SIG-M5 treated with dmso at 0.1 percent for 504 hours (cell line): Measurements from ENCODE around the gene INPP5D.
"Not testable (repeated sequence)": the region's sequence is repeated elsewhere in the genome, so short reads cannot be mapped to it uniquely, and the experiment has no call there.

ENCODE experiments used
- DNase-seq: peaks from one replicate; lab custom pipeline; 2025; ENCODE audit not compliant: unreplicated experiment; lab: John Stamatoyannopoulos, UW

INPP5D gene

DNA sequence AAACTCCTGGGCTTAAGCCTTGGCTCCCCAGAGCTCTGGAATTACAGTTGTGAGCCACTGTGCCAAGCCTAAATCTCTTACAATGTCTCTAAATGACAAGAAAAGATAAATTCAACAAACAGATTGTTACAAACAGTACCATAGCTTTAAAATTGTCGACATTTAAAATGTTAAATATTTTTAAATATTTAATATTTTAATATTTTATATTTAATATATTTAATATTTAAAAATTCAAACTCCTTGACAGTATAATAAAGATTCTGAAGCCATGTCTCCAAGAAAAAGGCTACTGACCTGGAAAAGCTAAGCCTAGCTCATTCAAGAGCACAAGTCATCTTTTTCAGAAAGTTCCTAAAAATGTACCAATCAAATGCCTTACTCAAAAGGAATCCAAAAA is 75.3 kb downstream of the INPP5D start:
- no peak for DNase-seq

DNA sequence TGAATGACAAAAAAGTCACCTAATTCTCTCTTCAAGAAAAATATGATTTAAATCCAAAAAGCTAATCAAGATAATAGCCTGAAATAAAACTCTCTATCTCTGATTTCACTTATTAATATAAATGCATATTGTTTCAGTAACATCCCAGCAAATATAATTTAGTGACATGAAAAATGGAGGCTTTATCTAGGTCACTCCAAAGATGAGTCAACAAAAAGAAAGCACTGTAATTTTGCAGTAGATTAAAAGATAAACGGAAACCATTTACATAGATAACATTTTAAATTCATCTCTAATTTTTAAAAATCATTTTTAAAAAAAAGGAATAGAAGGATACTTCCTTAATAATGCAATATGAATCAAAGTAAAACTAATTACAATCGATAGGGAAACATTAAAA is 76.9 kb downstream of the INPP5D start:
- DNase-seq = no peak

DNA sequence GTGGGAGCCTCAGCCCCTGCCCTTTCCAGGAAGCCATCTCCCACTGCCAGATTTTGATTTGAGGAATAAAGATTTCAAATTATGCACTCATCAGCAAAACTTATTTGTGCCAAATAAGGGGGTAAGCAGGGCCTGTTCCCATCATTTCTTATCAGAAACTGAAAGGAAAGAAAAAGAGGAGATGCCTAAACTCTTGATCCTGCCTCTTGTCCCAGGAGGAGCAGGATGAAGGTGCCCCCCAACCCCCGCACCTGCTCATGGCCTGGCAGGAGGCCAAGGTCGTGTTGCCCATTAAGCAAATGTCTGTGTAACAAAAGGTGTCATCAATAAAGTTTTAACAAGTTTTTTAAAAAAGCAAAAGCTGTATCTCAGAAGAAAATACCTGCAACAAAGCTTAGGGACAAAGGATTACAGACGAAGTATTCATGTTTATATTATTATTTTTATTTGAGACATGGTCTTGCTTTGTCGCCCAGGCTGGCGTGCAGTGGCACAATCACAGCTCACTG is 80.0 kb downstream of the INPP5D start:
- DNase-seq = no peak

DNA sequence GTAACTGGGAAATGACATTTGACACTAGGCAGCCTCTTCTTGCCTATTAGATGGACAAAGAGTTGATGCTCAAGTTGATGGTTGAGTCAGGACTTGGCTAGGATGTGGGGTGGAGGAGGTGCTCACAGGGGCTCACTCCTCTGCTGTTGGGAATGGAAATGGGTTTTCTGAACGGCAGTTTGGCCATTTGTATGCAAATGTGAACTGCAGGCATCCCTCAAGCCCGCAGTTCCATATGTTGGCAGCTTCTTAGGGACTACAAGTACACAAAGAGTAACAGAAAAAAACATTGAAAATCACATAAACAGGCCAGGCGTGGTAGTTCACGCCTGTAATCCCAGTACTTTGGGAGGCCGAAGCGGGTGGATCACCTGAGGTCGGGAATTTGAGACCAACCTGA is 80.8 kb downstream of the INPP5D start:
- no peak for DNase-seq

DNA sequence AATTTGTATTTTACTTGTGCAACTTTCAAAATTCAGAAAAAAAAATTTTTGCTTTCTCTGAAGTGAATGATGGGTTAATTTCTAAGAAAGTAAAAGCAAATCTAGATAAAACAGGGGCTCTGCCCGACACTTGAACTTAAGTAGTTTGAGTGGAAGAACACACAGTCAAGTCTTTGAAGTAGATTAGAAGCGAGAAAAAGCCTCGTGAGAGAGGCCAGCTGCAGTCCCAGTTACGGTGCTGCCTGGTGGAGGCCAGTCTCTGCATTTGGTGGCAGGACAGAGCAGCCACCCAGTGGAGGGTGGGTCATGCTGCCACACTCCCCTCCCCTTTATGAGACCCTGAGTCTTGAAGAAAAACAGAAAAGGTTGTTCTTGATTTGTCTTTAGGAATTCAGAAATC is 81.8 kb downstream of the INPP5D start:
- no peak for DNase-seq

DNA sequence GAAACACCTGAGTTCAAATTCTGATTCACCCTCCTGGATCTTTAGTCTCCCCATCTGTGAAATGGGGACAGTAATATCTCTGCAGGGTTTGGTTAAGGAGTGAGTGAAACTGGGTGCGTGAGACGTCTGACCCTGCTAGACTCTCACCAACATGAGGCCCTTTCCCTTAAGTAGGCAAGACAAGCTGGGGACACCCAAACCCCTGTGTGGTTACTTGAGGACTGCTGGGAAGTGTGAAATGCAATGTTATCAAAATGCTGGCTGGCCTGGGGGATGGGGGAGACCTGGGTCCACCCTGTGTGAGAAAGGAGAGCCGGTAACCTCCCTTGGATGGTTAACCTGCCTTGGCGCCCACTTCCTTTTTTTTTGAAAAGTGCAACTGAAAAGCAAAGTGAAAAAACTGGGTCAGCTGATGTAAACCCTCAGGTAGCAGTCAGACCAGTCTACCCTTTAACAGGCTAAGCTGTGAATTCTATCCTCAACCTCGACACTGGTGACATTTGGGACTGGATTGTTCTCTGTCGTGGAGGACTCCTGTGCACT is 82.3 kb downstream of the INPP5D start:
- DNase-seq = no peak

DNA sequence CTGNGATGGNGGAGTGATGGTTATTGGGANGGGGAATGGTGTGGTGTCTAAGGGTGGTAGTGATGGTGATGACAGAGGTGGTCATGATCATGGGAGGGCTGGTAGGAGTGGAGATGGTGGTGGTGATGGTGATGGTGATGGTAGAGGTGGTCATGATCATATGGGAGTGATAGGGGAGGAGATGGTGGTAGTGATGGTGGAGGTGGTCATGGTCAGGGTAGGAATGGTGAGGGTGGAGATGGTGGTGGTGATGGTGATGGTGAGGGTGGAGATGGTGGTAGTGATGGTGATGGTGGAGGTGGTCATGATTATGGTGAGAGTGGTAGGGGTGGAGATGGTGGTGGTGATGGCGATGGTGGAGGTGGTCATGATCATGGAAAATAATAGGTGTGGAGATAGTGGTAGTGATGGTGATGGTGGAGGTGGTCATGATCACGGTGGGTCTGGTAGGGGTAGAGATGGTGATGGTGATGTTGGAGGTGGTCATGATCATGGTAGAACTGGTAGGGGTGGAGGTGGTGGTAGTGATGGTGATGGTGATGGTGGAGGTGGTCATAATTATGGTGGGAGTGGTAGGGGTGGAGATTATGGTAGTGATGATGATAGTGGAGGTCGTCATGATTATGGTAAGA is 83.7 kb downstream of the INPP5D start:
- no peak for DNase-seq

GRCh38 chr2:233145726-233146125 is 85.6 kb downstream of the INPP5D start:
- DNase-seq = no peak

DNA sequence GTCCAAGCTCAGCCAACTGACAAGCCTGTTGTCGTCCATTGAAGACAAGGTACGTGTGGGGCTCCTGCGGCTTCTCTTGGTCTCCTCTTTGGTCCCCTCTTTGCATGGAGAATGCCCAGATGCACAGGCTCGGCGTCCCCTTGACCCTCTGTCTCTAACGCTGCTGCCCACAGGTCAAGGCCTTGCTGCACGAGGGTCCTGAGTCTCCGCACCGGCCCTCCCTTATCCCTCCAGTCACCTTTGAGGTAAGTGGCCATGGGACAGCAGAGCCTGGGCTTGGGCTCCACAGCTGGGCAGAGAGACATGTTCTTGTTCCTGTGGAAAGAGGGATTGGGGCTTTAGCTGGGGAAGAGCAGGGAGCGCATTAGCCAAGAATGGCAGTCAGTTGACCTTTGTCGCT is 86.1 kb downstream of the INPP5D start:
- DNase-seq = no peak

DNA sequence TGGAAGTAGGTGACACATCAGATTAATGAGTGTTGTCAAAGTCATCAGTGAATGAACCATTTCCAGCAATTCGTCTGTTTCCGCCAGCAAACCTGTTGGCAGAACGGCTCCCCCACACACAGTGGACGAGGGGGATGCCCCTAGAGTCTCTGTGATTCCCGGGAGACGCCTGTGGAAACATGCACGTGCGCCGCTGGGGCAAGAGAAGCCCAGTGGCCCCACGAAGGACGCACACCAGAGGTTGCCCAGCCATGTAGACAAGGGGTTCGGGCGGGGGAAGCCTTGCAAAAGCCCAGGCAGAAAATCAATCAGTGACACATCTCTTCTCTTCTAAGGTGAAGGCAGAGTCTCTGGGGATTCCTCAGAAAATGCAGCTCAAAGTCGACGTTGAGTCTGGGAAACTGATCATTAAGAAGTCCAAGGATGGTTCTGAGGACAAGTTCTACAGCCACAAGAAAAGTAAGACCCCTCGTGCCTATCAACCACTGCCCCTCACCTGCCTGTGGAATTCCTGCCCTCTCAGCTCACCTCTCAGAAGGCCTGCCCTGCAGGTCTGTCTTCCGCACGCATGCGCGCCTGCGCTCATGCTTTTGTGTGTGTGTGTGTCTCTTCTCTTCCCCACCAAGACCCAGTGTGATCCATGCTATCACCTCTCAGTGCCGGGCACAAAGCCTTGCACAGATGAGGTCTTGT is 87.1 kb downstream of the INPP5D start:
- DNase-seq = no peak

- no peak for DNase-seq
Observed at GRCh38 chr2:233147829-233148167, 87.7 kb downstream of the INPP5D start.

GRCh38 chr2:233148354-233148753 is 88.2 kb downstream of the INPP5D start:
- no peak for DNase-seq

GRCh38 chr2:233152541-233152940 is 92.4 kb downstream of the INPP5D start:
- no peak for DNase-seq

- no peak for DNase-seq
Observed at GRCh38 chr2:233153146-233153798, 93.1 kb downstream of the INPP5D start.

- DNase-seq = no peak
Observed at GRCh38 chr2:233156001-233156400, 95.9 kb downstream of the INPP5D start.

- DNase-seq = not testable (repeated sequence)
Observed at GRCh38 chr2:233156461-233156860, 96.3 kb downstream of the INPP5D start.

- no peak for DNase-seq
Observed at GRCh38 chr2:233161730-233162129, 101.6 kb downstream of the INPP5D start.

DNA sequence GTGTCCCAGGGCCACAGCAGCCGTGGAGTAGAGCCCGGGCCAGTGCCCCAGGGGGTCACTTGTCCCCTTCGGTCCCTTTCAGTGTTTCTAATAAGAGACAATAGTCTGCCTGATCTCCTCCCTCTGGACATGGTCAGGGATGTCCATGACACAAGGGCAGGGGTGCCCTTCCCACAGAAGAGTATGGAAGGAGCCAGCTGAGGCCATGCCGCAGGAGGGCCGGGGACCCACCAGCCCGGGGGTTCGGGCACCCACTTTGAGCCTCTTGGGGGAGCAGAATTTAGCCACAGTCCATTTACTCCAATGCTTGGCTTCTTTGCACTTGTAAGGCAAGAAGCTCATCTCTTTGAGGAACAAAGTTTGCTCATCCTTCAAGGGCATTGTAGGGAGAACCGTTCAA is 102.6 kb downstream of the INPP5D start:
- no peak for DNase-seq

DNA sequence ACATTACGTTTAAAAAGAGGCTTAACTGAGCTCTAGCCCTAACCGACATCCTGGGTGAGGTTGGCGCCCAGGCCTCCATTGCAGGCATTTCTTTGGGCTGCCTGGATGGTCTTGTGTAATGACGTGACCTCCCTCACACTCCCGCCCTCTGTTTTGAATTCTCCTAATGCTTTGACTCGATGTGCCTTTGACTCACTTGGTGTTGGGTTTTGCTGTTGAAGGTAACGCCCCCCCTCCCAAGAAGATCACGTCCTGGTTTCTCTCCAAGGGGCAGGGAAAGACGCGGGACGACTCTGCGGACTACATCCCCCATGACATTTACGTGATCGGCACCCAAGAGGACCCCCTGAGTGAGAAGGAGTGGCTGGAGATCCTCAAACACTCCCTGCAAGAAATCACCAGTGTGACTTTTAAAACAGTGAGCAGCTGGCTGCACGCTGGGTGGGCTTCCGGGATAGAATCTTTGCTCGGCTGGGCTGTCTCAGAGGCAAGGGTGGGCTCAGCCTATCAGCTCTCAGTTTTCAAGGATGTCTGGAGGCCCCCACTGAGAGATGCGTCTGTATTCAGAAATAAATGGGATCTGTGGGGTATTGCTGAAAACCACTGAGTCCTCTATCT is 103.5 kb downstream of the INPP5D start:
- DNase-seq = no peak

- DNase-seq = no peak
Observed at GRCh38 chr2:233164128-233164635, 104.0 kb downstream of the INPP5D start.

DNA sequence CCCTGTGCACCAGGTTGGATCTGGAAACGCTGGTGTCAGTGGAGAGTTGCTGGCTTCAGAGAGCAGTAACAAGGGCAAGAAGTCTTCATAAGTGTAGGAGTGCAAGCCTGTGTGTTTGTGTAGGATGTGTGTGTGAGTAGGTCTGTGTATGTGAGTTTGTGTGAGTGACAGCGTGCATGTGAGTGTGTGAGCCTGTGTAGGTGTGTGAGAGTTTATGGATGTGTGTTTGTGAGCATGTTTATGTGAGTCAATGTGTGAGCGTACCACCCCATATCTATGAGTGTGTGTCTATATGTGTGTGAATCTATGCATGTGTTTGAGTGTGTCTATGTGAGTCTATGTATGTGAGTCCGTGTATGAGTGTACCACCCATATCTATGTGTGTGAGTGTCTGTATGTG is 104.8 kb downstream of the INPP5D start:
- no peak for DNase-seq

DNA sequence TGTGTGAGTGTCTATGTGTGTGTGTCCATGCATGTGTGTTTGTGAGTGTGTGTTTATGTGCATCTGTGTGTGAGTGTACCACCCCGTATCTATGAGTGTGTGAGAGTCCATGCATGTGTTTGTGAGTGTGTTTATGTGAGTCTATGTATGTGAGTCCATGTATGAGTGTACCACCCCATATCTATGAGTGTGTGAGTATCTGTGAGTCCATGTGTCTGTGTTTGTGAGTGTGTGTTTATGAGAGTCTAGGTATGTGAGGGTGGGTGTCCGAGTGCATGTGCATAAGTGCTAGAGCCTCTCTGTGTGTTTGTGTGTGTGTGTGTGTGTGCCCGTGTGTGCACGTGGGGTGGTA is 105.4 kb downstream of the INPP5D start:
- DNase-seq = no peak
